Gastroesophageal sphincter (tissue), 3 donors: ENCODE measurements around the gene GDAP1L1.

ENCODE experiments used
- CTCF ChIP-seq, 4 experiments: fragments of 200-600 bp in 2 of 4; fragments of 450-650 bp in 2 of 4; sonication (generic) in 1 of 4; IDR thresholded peaks; one replicate each; pipeline ENCODE4 v1.5.1; 2017 to 2019; ENCODE audit warnings: antibody characterized with exemption in 4 of 4, mild to moderate bottlenecking in 2 of 4, moderate library complexity in 2 of 4
- POLR2A ChIP-seq, 2 donors: fragments of 450-650 bp; IDR thresholded peaks; one replicate each; pipeline ENCODE4 v1.6.1; 2017; ENCODE audit warnings: antibody characterized with exemption in 2 of 2, mild to moderate bottlenecking in 2 of 2, moderate library complexity in 1 of 2
- POLR2AphosphoS5 ChIP-seq: sonication (generic); formaldehyde crosslinking; IDR thresholded peaks from one replicate; pipeline ENCODE4 v1.6.1; 2017; ENCODE audit warnings: antibody characterized with exemption

- TF ChIP-seq POLR2AphosphoS5 (no peak), CTCF (IDR thresholded peaks at IDR 0.05) (no peak), POLR2A (IDR thresholded peaks at IDR 0.05) (no peak)
Measured at GRCh38 chr20:44247131-44247571, at the start of gene GDAP1L1.
